Nephron (organoid): Measurements from ENCODE around the gene TMEM63B.
"Not testable (repeated sequence)": the region's sequence is repeated elsewhere in the genome, so short reads cannot be mapped to it uniquely, and the experiment has no call there.

Experiments used
- H3K27ac Mint-ChIP-seq, 3 experiments: 2 replicates each; pipeline ENCODE4 v1.8.0; 2020; ENCODE audit warnings: mixed read lengths in 3 of 3, mild to moderate bottlenecking in 2 of 3, moderate library complexity in 1 of 3
- H3K27me3 Mint-ChIP-seq: 2 replicates; pipeline ENCODE4 v1.8.0; 2021; ENCODE audit warnings: low read depth, mild to moderate bottlenecking, moderate library complexity, mixed read lengths
- H3K36me3 Mint-ChIP-seq: 2 replicates; pipeline ENCODE4 v1.8.0; 2020; ENCODE audit warnings: low read depth, mixed read lengths
- H3K4me1 Mint-ChIP-seq: 2 replicates; pipeline ENCODE4 v1.8.0; 2020; ENCODE audit warnings: mixed read lengths
- H3K4me3 Mint-ChIP-seq, 3 experiments: 2 replicates each; pipeline ENCODE4 v1.8.0; 2020; ENCODE audit warnings: mild to moderate bottlenecking in 3 of 3, mixed read lengths in 3 of 3, moderate library complexity in 2 of 3
- H3K9me3 Mint-ChIP-seq: 2 replicates; pipeline ENCODE4 v1.8.0; 2020; ENCODE audit warnings: mixed read lengths
- CTCF ChIP-seq, 3 experiments: fragments of 200-600 bp; sonication (generic); IDR thresholded peaks; one replicate each; pipeline ENCODE4 v1.5.0; 2021; ENCODE audit warnings: antibody characterized with exemption in 3 of 3; ENCODE audit not compliant: unreplicated experiment in 3 of 3

TMEM63B gene

DNA sequence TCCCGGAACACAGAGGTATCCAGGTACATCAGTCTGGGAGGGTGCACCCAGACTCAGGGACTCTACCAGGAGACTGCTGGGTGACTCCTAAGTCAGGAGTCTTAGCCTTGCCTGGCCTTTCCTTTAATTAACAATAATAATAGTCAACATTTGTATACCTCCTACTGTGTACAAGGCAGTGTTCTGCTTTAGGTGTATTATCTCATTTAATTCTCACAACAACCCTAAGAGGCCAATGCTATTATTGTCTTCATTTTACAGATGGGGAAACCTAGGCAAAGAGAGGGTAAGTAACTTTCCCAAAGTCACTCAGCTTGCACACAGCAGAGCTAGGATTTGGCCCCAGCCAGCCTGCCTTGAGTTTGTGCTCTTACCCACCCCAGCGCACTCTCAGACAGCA, 39.7 kb upstream of the TMEM63B start:
- no peak overlapping the region for H3K4me3 Mint-ChIP-seq
- TF ChIP-seq CTCF (IDR thresholded peaks at IDR 0.05; ENCODE audit: unreplicated experiment in 3 of 3), result no peak
- H3K27ac Mint-ChIP-seq, result no peak overlapping the region
- H3K36me3 Mint-ChIP-seq, result peaks cover 9% of the 10 kb centered on the region
- H3K9me3 Mint-ChIP-seq, result no peaks in the 10 kb centered on the region
- peaks cover 6% of the 10 kb centered on the region for H3K4me1 Mint-ChIP-seq
- no peaks in the 10 kb centered on the region for H3K27me3 Mint-ChIP-seq

DNA sequence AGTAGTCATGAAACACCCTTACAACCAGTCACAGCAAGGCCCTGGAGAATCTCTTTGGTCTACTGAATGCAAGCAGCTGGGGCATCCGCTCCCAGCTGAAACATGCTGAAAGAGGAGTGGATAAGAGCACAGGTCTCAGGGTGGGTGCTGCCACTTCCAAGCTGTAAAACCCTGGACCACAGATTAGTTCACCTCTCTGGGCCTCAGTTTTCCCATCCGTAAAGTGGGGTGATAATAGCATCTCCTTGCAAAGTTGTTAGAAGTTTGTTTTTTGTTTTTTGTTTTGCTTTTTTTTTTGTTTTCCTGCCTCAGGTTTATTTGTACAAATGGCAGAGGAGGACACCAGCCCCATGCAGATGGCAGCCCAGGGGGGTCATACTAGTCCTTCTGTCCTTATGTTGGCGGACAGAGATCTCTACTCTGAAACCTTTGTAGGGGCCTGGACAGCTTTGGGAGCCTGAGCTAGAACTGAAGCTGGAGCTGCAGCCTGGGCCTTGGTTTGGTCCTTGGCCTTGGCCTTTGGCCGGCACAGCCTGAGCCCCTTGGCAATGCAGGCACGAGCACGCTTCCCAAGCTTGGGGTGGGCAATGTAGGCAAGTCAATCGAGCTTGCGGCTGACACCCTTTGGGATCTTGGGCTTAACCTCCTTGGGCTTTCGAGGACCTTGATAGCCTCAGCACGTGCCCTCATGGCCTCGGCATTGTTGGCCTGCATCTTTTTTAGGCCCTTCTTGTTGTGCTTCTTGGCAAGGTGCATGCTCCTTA, 38.3 kb upstream of the TMEM63B start:
- H3K4me1 Mint-ChIP-seq, result peaks cover 6% of the 10 kb centered on the region
- TF ChIP-seq CTCF (IDR thresholded peaks at IDR 0.05; ENCODE audit: unreplicated experiment in 3 of 3), result no peak
- H3K27me3 Mint-ChIP-seq, result no peaks in the 10 kb centered on the region

GRCh38 chr6:44090465-44090864, 36.9 kb upstream of the TMEM63B start:
- Mint-ChIP-seq H3K27me3 (no peaks in the 10 kb centered on the region), H3K4me1 (no peaks in the 10 kb centered on the region), H3K9me3 (no peaks in the 10 kb centered on the region), H3K4me3 (no peak overlapping the region), H3K27ac (no peak overlapping the region), H3K36me3 (peaks cover 19% of the 10 kb centered on the region)
- TF ChIP-seq CTCF (IDR thresholded peaks at IDR 0.05; ENCODE audit: unreplicated experiment in 3 of 3), result no peak

More for the DNA sequence above, 38.3 kb upstream of the TMEM63B start:
- Mint-ChIP-seq H3K27ac (no peak overlapping the region), H3K36me3 (peaks cover 15% of the 10 kb centered on the region), H3K4me3 (no peak overlapping the region), H3K9me3 (no peaks in the 10 kb centered on the region)

DNA sequence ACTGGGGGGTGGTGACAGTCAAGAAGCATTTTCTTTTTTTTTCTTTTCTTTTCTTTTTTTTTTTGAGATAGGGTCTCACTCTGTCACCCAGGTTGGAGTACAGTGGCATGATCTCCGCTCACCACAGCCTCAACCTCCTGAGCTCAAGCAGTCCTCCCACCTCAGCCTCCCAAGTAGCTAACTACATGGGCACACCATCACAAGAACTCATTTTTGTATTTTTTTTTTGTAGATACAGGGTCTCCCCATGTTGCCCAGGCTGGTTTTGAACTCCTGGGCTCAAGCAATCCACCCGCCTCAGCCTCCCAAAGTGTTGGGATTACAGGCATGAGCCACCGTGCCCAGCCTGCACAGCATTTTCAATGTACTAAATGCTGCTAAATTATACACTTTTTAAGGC, 36.0 kb upstream of the TMEM63B start:
- not testable (repeated sequence) for H3K27me3 Mint-ChIP-seq, H3K4me3 Mint-ChIP-seq, H3K4me1 Mint-ChIP-seq, H3K27ac Mint-ChIP-seq, H3K9me3 Mint-ChIP-seq
- peaks cover 19% of the 10 kb centered on the region for H3K36me3 Mint-ChIP-seq

DNA sequence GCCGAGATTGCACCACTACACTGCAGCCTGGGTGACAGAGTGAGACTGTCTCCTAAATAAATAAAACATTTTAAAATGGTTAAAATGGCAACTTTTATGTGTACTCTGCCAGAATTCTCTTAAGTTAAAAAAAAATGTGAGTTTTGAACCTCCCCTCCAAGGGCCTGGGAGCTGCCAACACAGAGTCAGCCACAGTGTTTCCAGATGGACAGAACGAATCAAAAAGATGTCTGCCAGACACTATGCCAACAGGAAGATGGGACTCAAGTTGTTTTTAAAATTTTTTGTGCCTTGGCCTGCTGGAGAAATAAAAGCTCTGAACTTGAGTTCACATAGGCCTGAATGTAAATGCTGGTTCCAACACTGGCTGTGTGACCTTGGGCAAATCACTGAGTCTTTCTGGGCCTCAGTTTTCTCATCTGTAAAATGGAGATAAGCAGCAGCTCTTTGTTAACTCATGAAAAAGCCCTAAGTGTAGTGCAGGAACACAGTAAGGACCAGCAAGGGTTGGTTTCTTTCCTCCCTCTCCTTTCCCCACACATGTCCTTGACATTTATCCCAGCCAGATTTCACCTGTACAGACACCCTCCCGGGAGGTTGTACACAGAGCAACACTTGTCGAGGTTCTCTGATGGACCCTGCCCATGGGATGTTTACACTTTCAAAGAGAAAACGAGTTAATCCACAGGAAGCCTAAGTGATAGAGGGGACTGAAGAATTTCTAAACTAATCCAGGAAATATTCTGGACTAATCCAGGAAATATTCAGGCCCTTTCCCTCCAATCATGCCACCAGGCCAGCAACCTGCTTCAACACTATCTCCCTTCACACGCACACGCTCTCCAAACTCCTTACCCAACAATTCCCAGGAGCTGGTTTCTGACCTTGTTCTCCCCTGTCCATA, 35.1 kb upstream of the TMEM63B start:
- H3K27me3 Mint-ChIP-seq, result no peaks in the 10 kb centered on the region
- TF ChIP-seq CTCF (IDR thresholded peaks at IDR 0.05; ENCODE audit: unreplicated experiment in 3 of 3), result no peak
- H3K27ac Mint-ChIP-seq, result no peak overlapping the region
- H3K4me3 Mint-ChIP-seq, result no peak overlapping the region
- H3K36me3 Mint-ChIP-seq, result peaks cover 19% of the 10 kb centered on the region
- H3K9me3 Mint-ChIP-seq, result no peaks in the 10 kb centered on the region
- no peaks in the 10 kb centered on the region for H3K4me1 Mint-ChIP-seq

- no peak overlapping the region for H3K4me3 Mint-ChIP-seq
- no peaks in the 10 kb centered on the region for H3K4me1 Mint-ChIP-seq
- H3K9me3 Mint-ChIP-seq, result no peaks in the 10 kb centered on the region
- no peak overlapping the region for H3K27ac Mint-ChIP-seq
- no peak for TF ChIP-seq CTCF (IDR thresholded peaks at IDR 0.05; ENCODE audit: unreplicated experiment in 3 of 3)
- peaks cover 19% of the 10 kb centered on the region for H3K36me3 Mint-ChIP-seq
- H3K27me3 Mint-ChIP-seq, result no peaks in the 10 kb centered on the region
Observed at GRCh38 chr6:44093066-44093465, 34.3 kb upstream of the TMEM63B start.
